NCI-H2107 treated with DMSO at 0.1 percent for 48 hours (cell line): ENCODE measurements around the gene APOA1.

Experiments
- DNase-seq: peaks from one replicate; lab custom pipeline; 2025; ENCODE audit not compliant: unreplicated experiment; lab: John Stamatoyannopoulos, UW

Gene APOA1

GRCh38 chr11:116859175-116859574, 21.8 kb upstream of the APOA1 start:
- no peak for DNase-seq

GRCh38 chr11:116857936-116858335, 20.5 kb upstream of the APOA1 start:
- DNase-seq, result no peak

- no peak for DNase-seq
These were observed 19.9 kb upstream of the APOA1 start for GRCh38 chr11:116857316-116857715.

- no peak for DNase-seq
These were observed 19.0 kb upstream of the APOA1 start for GRCh38 chr11:116856423-116856822.

GRCh38 chr11:116855413-116855812, 18.0 kb upstream of the APOA1 start:
- DNase-seq, result no peak

- DNase-seq, result no peak
These were observed 16.1 kb upstream of the APOA1 start for GRCh38 chr11:116853461-116854073.

GRCh38 chr11:116852261-116853031, 15.0 kb upstream of the APOA1 start:
- DNase-seq, result no peak

GRCh38 chr11:116851626-116852025, 14.2 kb upstream of the APOA1 start:
- DNase-seq, result no peak

- DNase-seq, result no peak
These were observed 12.1 kb upstream of the APOA1 start for GRCh38 chr11:116849486-116849885.

- DNase-seq, result no peak
These were observed 11.6 kb upstream of the APOA1 start for GRCh38 chr11:116849060-116849459.

GRCh38 chr11:116847612-116848011, 10.2 kb upstream of the APOA1 start:
- DNase-seq, result no peak

GRCh38 chr11:116844722-116845121, 7.3 kb upstream of the APOA1 start:
- DNase-seq, result no peak

GRCh38 chr11:116843661-116844060, 6.2 kb upstream of the APOA1 start:
- DNase-seq, result no peak

- no peak for DNase-seq
These were observed 5.5 kb upstream of the APOA1 start for GRCh38 chr11:116842909-116843308.

GRCh38 chr11:116842117-116842516, 4.7 kb upstream of the APOA1 start:
- DNase-seq, result no peak

- DNase-seq, result no peak
These were observed 3.4 kb upstream of the APOA1 start for GRCh38 chr11:116840746-116841296.

- DNase-seq, result no peak
These were observed 2.9 kb upstream of the APOA1 start for GRCh38 chr11:116840224-116840745.

GRCh38 chr11:116838321-116839084, 1.1 kb upstream of the APOA1 start:
- DNase-seq, result no peak

GRCh38 chr11:116836632-116836991, 810 bp downstream of the APOA1 start:
- no peak for DNase-seq

- peak; percentile 48 for DNase-seq
These were observed 1.4 kb downstream of the APOA1 start for GRCh38 chr11:116835791-116836631.
